Left ventricle myocardium inferior (tissue), 1 donor: Measurements from ENCODE around the gene CNFN. TPM values are rescaled to one million over a fixed set of nuclear protein-coding genes. Genes with fewer than 3 reads are reported as not detected.

Experiments used
- DNase-seq: peaks from one replicate; pipeline ENCODE4 v3.0.0-alpha.2; 2020
- H3K27ac ChIP-seq: fragments of 200-600 bp; replicated peaks from 2 replicates; pipeline ENCODE4 v1.8.0; 2021
- H3K27me3 ChIP-seq: fragments of 200-600 bp; 2 replicates; pipeline ENCODE4 v1.8.0; 2021; ENCODE audit warnings: low read depth
- H3K36me3 ChIP-seq: fragments of 200-600 bp; 2 replicates; pipeline ENCODE4 v1.8.0; 2021
- H3K4me1 ChIP-seq: fragments of 200-600 bp; 2 replicates; pipeline ENCODE4 v1.8.0; 2021
- H3K4me3 ChIP-seq: fragments of 200-600 bp; 2 replicates; pipeline ENCODE4 v1.8.0; 2021; ENCODE audit warnings: mild to moderate bottlenecking, moderate library complexity
- H3K9me3 ChIP-seq: fragments of 200-600 bp; replicated peaks from 2 replicates; pipeline ENCODE4 v1.8.0; 2021
- CTCF ChIP-seq: fragments of 200-600 bp; IDR thresholded peaks from 2 replicates; pipeline ENCODE4 v1.8.0; 2021; ENCODE audit warnings: antibody characterized with exemption, mild to moderate bottlenecking, borderline replicate concordance
- intact Hi-C: fragments of 100-400 bp; cut with micrococcal nuclease; formaldehyde crosslinking; loops from one replicate; pipeline ENCODE4 v1.11.0; 2022
- total RNA-seq: library from RNA; stranded (reverse); fragmentation: NEBNext Ultra II Directional; extraction: Animal tissue kit (Norgen Biotek cat#: 25700); gene quantifications from one replicate; pipeline ENCODE4 v1.2.1, GENCODE V29; 2021
- donor health status: DM: no; HTN: yes; CAD: no; lungs with severe emphysema.

CNFN gene
- total RNA-seq, 1 donor from 2014 or later: 0.49 TPM

- intact Hi-C loops: no loop called here
- Histone ChIP-seq H3K27me3 (no peaks in the 10 kb centered on the region), H3K27ac (no peak overlapping the region), H3K4me1 (peaks cover 26% of the 10 kb centered on the region), H3K4me3 (no peak overlapping the region), H3K36me3 (peaks cover 34% of the 10 kb centered on the region), H3K9me3 (no peaks in the 10 kb centered on the region)
- DNase-seq: no peak
- TF ChIP-seq CTCF: no peak
Observed at GRCh38 chr19:42403586-42403985, 13.5 kb upstream of the CNFN start.

- H3K4me3 ChIP-seq: peak overlapping the region; percentile 72
- peaks cover 32% of the 10 kb centered on the region for H3K4me1 ChIP-seq
- H3K36me3 ChIP-seq: peaks cover 27% of the 10 kb centered on the region
- TF ChIP-seq CTCF: no peak
- DNase-seq: no peak
- no peaks in the 10 kb centered on the region for H3K27me3 ChIP-seq
- peak overlapping the region; percentile 80 for H3K27ac ChIP-seq
- H3K9me3 ChIP-seq: no peaks in the 10 kb centered on the region
- intact Hi-C loops: no loop called here
Observed at GRCh38 chr19:42402376-42403116, 12.4 kb upstream of the CNFN start.

- intact Hi-C loops: no loop called here
- DNase-seq: peak; percentile 81
Observed at GRCh38 chr19:42401365-42402303, 11.5 kb upstream of the CNFN start.

GRCh38 chr19:42400404-42400803, 10.3 kb upstream of the CNFN start:
- Histone ChIP-seq H3K36me3 (peaks cover 11% of the 10 kb centered on the region), H3K4me1 (peaks cover 42% of the 10 kb centered on the region), H3K27ac (no peak overlapping the region), H3K9me3 (no peaks in the 10 kb centered on the region), H3K4me3 (no peak overlapping the region), H3K27me3 (no peaks in the 10 kb centered on the region)
- no peak for DNase-seq
- intact Hi-C loops: no loop called here
- TF ChIP-seq CTCF: no peak

More at GRCh38 chr19:42401365-42402303, 11.5 kb upstream of the CNFN start:
- peak; percentile 84 for TF ChIP-seq CTCF
- Histone ChIP-seq H3K4me3 (peak overlapping the region; percentile 72), H3K36me3 (peaks cover 18% of the 10 kb centered on the region), H3K27ac (peak overlapping the region; percentile 80), H3K4me1 (peaks cover 36% of the 10 kb centered on the region), H3K27me3 (no peaks in the 10 kb centered on the region), H3K9me3 (no peaks in the 10 kb centered on the region)

- DNase-seq: no peak
- intact Hi-C loops: no loop called here
- Histone ChIP-seq H3K36me3 (no peaks in the 10 kb centered on the region), H3K27ac (peak overlapping the region; percentile 81), H3K4me3 (peak overlapping the region; percentile 76), H3K27me3 (no peaks in the 10 kb centered on the region), H3K4me1 (peaks cover 40% of the 10 kb centered on the region), H3K9me3 (no peaks in the 10 kb centered on the region)
- no peak for TF ChIP-seq CTCF
Observed at GRCh38 chr19:42397263-42398166, 7.4 kb upstream of the CNFN start.
